ENCODE results near the gene AKT2.

DNA sequence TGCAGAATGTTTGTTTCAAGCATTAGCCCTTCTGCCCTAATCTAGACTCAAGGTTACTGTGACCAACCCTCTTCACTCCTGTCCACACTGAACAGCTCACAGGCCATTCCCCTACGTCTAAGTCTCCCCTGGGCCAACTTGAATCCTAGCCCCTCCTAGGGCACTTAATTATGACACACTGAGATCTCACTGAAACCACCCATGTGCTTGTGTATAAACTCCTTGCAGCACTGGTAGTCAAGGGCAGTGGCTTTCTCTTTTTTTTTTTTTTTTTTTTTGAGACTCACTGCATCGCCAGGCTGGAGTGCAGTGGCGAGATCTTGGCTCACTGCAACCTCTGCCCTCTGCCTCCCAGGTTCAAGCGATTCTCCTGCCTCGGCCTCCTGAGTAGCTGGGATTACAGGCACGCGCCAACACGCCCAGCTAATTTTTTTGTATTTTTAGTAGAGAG lies 1.9 kb upstream of the AKT2 start:
- TF ChIP-seq CTCF (IDR thresholded peaks at IDR 0.05) (no peak), POLR2A (IDR thresholded peaks at IDR 0.05) (no peak)

Measured in adrenal gland (tissue), 5 donors.